ENCODE results near the gene TLCD1.
"Not testable (repeated sequence)": the region's sequence is repeated elsewhere in the genome, so short reads cannot be mapped to it uniquely, and the experiment has no call there.

TLCD1 gene

GRCh38 chr17:28737316-28737715 lies 11.3 kb upstream of the TLCD1 start:
- ChIA-PET CTCF (no interaction called here), POLR2A (interaction anchor here (1.0 kb wide), 1 partner anchor 11 kb away, joined by 3 read pairs; no protein-coding TSS in a partner anchor)
- H3K36me3 ChIP-seq (ENCODE audit: control insufficient read depth in 2 of 2, insufficient read depth in 1 of 2, low read length in 2 of 2), result peaks cover 0 to 31% of the 10 kb centered on the region in 2 experiments; a peak in 2 of 3 replicates
- no peak overlapping the region for H3K27ac ChIP-seq (ENCODE audit: extremely low read depth, low read depth, low read length)
- no peak overlapping the region for H3K4me3 ChIP-seq (ENCODE audit: low read depth, low read length)
- no peaks in the 10 kb centered on the region for H3K4me1 ChIP-seq (ENCODE audit: control insufficient read depth, insufficient read depth, low read length)
- H3K9me3 ChIP-seq (ENCODE audit: control insufficient read depth, insufficient read depth, low read depth, low read length), result no peaks in the 10 kb centered on the region
- no peak for TF ChIP-seq ZNF354C (tag by site-specific recombination; IDR thresholded peaks at IDR 0.05; ENCODE audit: borderline replicate concordance, low read depth)
- TF ChIP-seq ZNF670 (tag by site-specific recombination; IDR thresholded peaks at IDR 0.05; ENCODE audit: low read depth), result no peak

GRCh38 chr17:28735913-28736769 lies 10.1 kb upstream of the TLCD1 start:
- not testable (repeated sequence) for H3K4me1 ChIP-seq (ENCODE audit: control insufficient read depth, insufficient read depth, low read length); H3K4me3 ChIP-seq (ENCODE audit: low read depth, low read length); H3K27ac ChIP-seq (ENCODE audit: extremely low read depth, low read depth, low read length); H3K9me3 ChIP-seq (ENCODE audit: control insufficient read depth, insufficient read depth, low read depth, low read length)
- H3K36me3 ChIP-seq (ENCODE audit: control insufficient read depth in 2 of 2, insufficient read depth in 1 of 2, low read length in 2 of 2), result peaks cover 0 to 30% of the 10 kb centered on the region in 2 experiments; a peak in 2 of 3 replicates
- peak; percentile 93 for TF ChIP-seq ZNF184 (tag by site-specific recombination; IDR thresholded peaks at IDR 0.05)
- peak; percentile 39; the same call in 1 of the 2 replicates for TF ChIP-seq SCRT1 (tag by site-specific recombination; IDR thresholded peaks at IDR 0.05; ENCODE audit: borderline replicate concordance)
- TF ChIP-seq SCRT2 (tag by site-specific recombination; IDR thresholded peaks at IDR 0.05), result peak; percentile 74
- peak; percentile 92 for TF ChIP-seq ZNF146 (tag by site-specific recombination; IDR thresholded peaks at IDR 0.05)
- TF ChIP-seq ZNF580 (tag by site-specific recombination; IDR thresholded peaks at IDR 0.05), result 0 out of 2 replicates have a peak, but pooled peaks have one; percentile 28
- CTCF ChIA-PET, result interaction anchor here (1.1 to 3.5 kb wide), 2 partner anchors 9 to 13 kb away, joined by 7 to 25 read pairs; partner anchors contain the start of gene TLCD1
- POLR2A ChIA-PET, result interaction anchor here (0.7 to 1.6 kb wide), 5 partner anchors 8 to 25 kb away, joined by 3 to 5 read pairs (median 5); partner anchors contain the start of genes RPL23A and TRAF4

GRCh38 chr17:28735242-28735722 lies 9.2 kb upstream of the TLCD1 start:
- Histone ChIP-seq H3K4me1 (ENCODE audit: control insufficient read depth, insufficient read depth, low read length) (no peaks in the 10 kb centered on the region), H3K27ac (ENCODE audit: extremely low read depth, low read depth, low read length) (no peak overlapping the region), H3K36me3 (ENCODE audit: control insufficient read depth in 2 of 2, insufficient read depth in 1 of 2, low read length in 2 of 2) (peaks cover 0 to 21% of the 10 kb centered on the region in 2 experiments; a peak in 2 of 3 replicates), H3K4me3 (ENCODE audit: low read depth, low read length) (no peak overlapping the region), H3K9me3 (ENCODE audit: control insufficient read depth, insufficient read depth, low read depth, low read length) (no peaks in the 10 kb centered on the region)
- ChIA-PET POLR2A (interaction anchor here (0.7 to 1.6 kb wide), 5 partner anchors 8 to 24 kb away, joined by 3 to 5 read pairs (median 5); partner anchors contain the start of genes RPL23A and TRAF4), CTCF (interaction anchor here (0.9 to 3.5 kb wide), 4 partner anchors 8 to 382 kb away, joined by 4 to 25 read pairs (median 6); partner anchors contain the start of gene TLCD1)
- TF ChIP-seq ZIC2 (tag by site-specific recombination; IDR thresholded peaks at IDR 0.05) (peak; percentile 56), ZSCAN23 (tag by site-specific recombination; IDR thresholded peaks at IDR 0.05) (no peak), REST (tag by site-specific recombination; IDR thresholded peaks at IDR 0.05) (no peak), ZBTB48 (tag by site-specific recombination; IDR thresholded peaks at IDR 0.05) (0 out of 2 replicates have a peak, but pooled peaks have one; percentile 27), ZNF350 (tag by site-specific recombination; IDR thresholded peaks at IDR 0.05) (no peak), ZNF645 (tag by site-specific recombination; IDR thresholded peaks at IDR 0.05) (no peak), REPIN1 (tag by site-specific recombination; IDR thresholded peaks at IDR 0.05; ENCODE audit: low read depth) (no peak), GLIS1 (tag by site-specific recombination; IDR thresholded peaks at IDR 0.05) (peak; percentile 74), KLF1 (tag by site-specific recombination; IDR thresholded peaks at IDR 0.05) (0 out of 2 replicates have a peak, but pooled peaks have one; percentile 13)
